ENCODE results near the gene RRP15.

Gene RRP15

GRCh38 chr1:218342091-218342490 lies 57.0 kb downstream of the RRP15 start:
- no peak for DNase-seq

- DNase-seq: peak; percentile 46
Observed at GRCh38 chr1:218344814-218345672, 60.0 kb downstream of the RRP15 start, which contains the start of gene TGFB2. TGFB2 (plus strand) TSS chr1:218345336; CDS start chr1:218346702, 1,366 bp downstream.

DNA sequence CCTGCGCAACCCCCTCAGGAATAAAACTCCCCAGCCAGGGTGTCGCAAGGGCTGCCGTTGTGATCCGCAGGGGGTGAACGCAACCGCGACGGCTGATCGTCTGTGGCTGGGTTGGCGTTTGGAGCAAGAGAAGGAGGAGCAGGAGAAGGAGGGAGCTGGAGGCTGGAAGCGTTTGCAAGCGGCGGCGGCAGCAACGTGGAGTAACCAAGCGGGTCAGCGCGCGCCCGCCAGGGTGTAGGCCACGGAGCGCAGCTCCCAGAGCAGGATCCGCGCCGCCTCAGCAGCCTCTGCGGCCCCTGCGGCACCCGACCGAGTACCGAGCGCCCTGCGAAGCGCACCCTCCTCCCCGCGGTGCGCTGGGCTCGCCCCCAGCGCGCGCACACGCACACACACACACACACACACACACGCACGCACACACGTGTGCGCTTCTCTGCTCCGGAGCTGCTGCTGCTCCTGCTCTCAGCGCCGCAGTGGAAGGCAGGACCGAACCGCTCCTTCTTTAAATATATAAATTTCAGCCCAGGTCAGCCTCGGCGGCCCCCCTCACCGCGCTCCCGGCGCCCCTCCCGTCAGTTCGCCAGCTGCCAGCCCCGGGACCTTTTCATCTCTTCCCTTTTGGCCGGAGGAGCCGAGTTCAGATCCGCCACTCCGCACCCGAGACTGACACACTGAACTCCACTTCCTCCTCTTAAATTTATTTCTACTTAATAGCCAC lies 60.7 kb downstream of the RRP15 start:
- peak; percentile 39 for DNase-seq

DNA sequence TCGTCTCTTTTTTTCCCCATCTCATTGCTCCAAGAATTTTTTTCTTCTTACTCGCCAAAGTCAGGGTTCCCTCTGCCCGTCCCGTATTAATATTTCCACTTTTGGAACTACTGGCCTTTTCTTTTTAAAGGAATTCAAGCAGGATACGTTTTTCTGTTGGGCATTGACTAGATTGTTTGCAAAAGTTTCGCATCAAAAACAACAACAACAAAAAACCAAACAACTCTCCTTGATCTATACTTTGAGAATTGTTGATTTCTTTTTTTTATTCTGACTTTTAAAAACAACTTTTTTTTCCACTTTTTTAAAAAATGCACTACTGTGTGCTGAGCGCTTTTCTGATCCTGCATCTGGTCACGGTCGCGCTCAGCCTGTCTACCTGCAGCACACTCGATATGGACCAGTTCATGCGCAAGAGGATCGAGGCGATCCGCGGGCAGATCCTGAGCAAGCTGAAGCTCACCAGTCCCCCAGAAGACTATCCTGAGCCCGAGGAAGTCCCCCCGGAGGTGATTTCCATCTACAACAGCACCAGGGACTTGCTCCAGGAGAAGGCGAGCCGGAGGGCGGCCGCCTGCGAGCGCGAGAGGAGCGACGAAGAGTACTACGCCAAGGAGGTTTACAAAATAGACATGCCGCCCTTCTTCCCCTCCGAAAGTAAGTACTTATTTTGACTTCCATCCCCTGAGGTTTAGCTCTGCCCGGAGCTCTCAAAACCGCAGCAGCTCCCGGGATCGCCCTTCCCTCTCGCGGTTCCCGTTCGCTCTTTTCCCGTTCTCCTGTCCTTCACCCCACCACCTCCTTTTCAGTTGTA lies 61.5 kb downstream of the RRP15 start:
- no peak for DNase-seq

DNA sequence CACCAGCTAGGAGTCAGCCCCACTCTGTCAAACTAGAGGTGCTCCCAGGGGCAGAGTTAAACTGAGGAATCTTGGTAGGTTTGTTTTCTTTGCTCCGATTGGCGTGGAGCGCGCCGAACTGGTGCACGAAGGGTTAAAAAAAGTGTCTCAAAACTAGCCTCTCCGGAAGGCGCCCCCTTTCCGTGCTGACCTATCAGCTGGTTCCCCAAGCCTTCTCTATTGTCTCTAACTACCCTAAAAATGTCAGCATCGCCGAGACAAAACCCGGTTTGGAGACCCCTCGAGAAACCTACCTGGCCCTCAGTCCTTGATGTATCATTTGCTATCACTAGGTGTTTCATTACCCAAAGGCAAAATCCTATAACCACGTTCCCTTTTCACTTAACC lies 62.2 kb downstream of the RRP15 start:
- DNase-seq: no peak

GRCh38 chr1:218347723-218348627 lies 62.9 kb downstream of the RRP15 start:
- DNase-seq: peak; percentile 48

DNA sequence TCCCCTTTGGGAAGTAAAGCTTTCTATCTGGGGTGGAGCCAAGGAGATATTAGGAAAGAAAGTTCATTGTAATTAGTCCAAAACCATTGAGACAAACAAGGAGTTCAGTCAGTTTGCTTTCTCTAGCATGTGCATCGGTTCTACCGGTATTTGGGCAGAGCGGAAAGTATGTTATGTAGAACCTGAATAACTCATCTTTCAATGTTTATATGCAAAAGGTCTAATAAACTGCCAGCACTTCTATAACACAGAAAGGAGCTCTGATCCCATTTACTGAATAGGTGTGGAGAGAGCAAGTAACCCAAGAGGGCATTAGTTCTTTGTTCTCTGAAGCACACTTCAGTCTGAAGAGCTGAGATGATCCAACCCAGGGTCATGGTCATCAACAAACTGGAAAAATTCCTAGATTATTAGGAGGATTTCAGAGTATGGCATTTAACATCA lies 63.6 kb downstream of the RRP15 start:
- peak; percentile 63 for DNase-seq

GRCh38 chr1:218349348-218350034 lies 64.4 kb downstream of the RRP15 start:
- DNase-seq: no peak

DNA sequence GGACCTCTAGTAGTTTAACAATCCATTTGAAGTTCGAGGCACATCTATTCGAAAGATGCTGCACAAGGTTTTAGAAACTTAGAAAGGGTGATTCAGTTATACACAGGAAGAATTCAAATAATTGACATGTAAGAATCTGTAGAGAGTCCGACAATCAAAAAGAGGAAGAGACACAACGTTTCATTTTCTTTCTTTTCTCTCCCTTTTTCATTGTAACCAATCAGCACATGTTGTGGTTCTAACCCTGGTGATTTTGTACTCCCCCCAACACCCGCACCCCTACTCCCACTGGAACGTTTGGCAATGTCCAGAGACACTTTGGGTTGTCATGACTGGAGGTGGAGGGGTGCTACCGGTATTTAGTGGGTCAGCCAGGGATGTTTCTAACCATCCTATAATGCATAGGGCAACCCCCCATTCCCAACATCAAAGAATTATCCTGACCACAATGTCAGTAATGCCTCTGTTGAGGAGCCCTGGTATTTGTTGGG lies 65.0 kb downstream of the RRP15 start:
- no peak for DNase-seq

- DNase-seq: no peak
Observed at GRCh38 chr1:218350801-218351266, 65.7 kb downstream of the RRP15 start.

DNA sequence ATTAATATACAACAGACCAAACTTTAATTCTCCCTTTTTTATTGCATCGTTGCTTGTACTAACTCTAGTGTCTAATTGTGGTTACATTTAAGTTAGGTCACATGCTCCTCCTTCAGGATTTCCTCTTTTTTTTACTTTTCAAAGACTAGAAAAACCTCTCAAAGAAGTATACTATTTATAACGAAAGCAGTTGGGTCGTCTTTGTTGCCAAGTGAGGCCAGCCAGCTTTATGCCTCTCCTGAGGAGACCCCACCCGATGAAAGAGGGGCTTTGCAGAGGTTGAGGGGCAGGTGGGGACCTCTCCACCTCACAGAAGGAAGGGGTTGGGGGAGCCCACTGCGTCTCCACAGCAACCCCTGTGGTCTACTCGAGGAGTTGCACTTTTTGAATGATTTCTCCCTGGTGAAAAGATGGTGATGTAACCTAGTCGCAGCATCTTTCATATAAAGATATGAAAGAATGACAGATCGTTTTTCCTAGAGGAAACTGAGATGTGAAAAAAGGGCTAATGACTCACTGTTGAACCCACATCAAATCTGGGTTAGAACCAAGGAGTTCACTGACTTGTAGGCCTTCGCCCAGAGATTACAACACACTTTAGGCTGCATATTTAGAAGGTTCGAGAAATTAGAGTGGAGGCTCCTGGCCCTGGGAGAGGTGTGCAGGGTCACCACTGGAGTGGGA lies 66.4 kb downstream of the RRP15 start:
- DNase-seq: no peak

DNA sequence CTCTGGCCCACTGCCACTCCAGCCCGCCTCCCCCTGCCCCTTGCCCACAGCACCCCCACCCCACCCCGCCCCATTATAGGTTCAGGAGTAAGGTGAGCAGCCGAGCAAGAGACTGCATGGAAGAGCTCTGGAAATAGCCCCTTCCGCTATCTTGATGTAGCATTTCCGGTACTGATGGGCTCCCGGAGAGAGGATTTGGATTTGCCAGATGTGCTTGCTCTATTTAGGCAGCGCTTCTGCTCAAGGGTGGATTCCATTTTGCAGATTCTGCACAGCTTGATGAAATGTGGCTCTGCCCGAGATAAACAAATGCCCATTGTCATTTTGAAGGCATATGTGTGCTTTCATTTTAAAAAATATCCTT lies 67.0 kb downstream of the RRP15 start:
- no peak for DNase-seq

GRCh38 chr1:218353656-218354055 lies 68.6 kb downstream of the RRP15 start:
- DNase-seq: no peak

GRCh38 chr1:218355278-218355677 lies 70.2 kb downstream of the RRP15 start:
- DNase-seq: no peak

GRCh38 chr1:218357211-218357892 lies 72.3 kb downstream of the RRP15 start:
- no peak for DNase-seq

DNA sequence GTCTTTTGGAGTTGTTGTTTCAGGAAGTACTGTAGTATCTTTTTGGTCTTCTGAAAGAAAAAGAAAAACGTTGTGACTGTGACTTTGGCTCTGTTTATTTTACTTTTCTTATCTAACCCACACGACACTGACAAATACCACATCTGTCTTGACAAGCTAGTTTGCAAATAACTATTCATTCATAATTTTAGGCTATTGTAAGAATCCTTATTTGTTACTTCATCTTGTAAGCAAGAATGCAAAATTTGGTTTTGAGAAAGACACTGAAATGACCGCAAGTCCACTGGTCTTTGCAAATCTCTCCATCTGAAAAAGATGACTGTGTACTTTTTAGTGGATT lies 72.8 kb downstream of the RRP15 start:
- no peak for DNase-seq

- DNase-seq: peak; percentile 34
Observed at GRCh38 chr1:218361298-218362065, 76.4 kb downstream of the RRP15 start.

DNA sequence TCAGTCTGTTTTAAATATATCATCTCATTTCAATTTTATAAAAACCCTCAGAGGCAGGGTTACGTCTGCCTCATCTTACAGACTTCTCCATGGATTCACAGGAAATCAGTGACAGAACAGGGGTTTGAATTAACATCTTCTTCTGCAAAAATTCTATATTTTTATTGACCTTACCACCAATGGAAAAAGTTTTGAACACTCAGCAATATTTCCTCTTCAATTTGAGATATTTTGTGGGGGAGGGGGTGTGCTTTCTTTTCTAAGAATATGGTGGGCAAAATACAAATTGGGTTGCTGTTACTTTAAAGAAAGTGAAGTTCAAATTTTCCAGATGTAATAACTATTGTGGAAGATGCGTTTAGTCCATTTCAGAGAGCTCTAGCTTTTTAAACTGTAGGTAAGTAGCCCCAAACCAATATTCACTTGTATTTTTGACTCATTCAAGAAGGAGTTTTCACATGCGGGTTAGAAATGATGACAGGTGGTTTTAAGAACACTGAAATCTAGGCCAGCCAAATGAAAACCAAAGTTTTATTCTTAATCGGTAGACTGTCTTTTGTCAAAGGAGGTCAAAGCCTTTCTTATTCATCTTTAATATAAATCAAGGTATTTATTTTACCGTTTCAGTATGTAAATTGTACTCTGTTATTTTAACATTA lies 77.5 kb downstream of the RRP15 start:
- no peak for DNase-seq

- DNase-seq: no peak
Observed at GRCh38 chr1:218363141-218363540, 78.0 kb downstream of the RRP15 start.
